ENCODE data around the gene THPO. TPM values are rescaled to one million over a fixed set of nuclear protein-coding genes. Genes with fewer than 3 reads are reported as not detected.

Gene THPO
- total and polyA plus RNA-seq, 2 experiments from 2014 or later: 0.14 to 1.9 TPM

DNA sequence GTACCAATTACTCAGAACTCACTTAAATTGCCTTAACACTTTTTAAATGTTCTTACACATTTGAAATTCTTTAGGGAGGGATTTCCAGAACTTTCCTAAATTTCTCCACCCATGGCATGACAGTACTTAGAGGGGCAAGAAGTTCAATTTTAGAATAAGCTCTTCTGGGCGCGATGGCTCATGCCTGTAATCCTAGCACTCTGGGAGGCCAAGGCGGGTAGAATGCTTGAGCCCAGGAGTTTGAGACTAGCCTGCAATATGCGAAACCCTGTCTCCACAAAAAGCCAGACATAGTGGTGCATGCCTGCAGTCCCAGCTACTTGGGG lies 30.0 kb downstream of the THPO start:
- Histone ChIP-seq H3K4me1 (ENCODE audit: insufficient read depth) (peaks cover 10% of the 10 kb centered on the region; the same call in 1 of the 2 replicates), H3K4me2 (no peak overlapping the region), H3K27ac (ENCODE audit: low read depth) (peak overlapping the region; percentile 59; the same call in 1 of the 2 replicates), H3K9me2 (ENCODE audit: insufficient read depth) (no peaks in the 10 kb centered on the region), H3K79me2 (replicated peaks; ENCODE audit: insufficient read depth) (no peaks in the 10 kb centered on the region), H3K27me3 (ENCODE audit: insufficient read depth) (no peaks in the 10 kb centered on the region), H3K36me3 (ENCODE audit: insufficient read depth) (no peaks in the 10 kb centered on the region), H3F3A (replicated peaks; ENCODE audit: low read depth) (no peaks in the 10 kb centered on the region), H3K4me3 (no peak overlapping the region), H2AFZ (no peak overlapping the region), H4K20me1 (replicated peaks; ENCODE audit: insufficient read depth) (peaks cover 7% of the 10 kb centered on the region; the same call in 1 of the 2 replicates)
- H3K9me3 Mint-ChIP-seq: no peaks in the 10 kb centered on the region
- ATAC-seq (no peak), DNase-seq (ENCODE audit: low spot score) (no peak)
- H3K27me3 Mint-ChIP-seq (ENCODE audit: insufficient read depth, low read depth, poor library complexity): peaks cover 8% of the 10 kb centered on the region
- H3K36me3 Mint-ChIP-seq (ENCODE audit: low read depth): peaks cover 25% of the 10 kb centered on the region
- peaks cover 22% of the 10 kb centered on the region for H3K4me1 Mint-ChIP-seq
- H3K27ac Mint-ChIP-seq: no peak overlapping the region
- no peak overlapping the region for H3K4me3 Mint-ChIP-seq
- TF ChIP-seq CREB1 (CRISPR knock-in tag; IDR thresholded peaks at IDR 0.05; ENCODE audit: low read depth) (no peak), STAT1 (IDR thresholded peaks at IDR 0.05; ENCODE audit: unreplicated experiment) (no peak), EZH2 (IDR thresholded peaks at IDR 0.05; ENCODE audit: low read depth, unreplicated experiment) (no peak), POLR2AphosphoS5 (IDR thresholded peaks at IDR 0.05; ENCODE audit: low read depth) (no peak), ZNF331 (CRISPR knock-in tag; IDR thresholded peaks at IDR 0.05; ENCODE audit: low read depth) (no peak), JUNB (IDR thresholded peaks at IDR 0.05; ENCODE audit: unreplicated experiment) (no peak), NANOG (IDR thresholded peaks at IDR 0.05; ENCODE audit: borderline replicate concordance) (no peak), EZH2phosphoT487 (IDR thresholded peaks at IDR 0.05; ENCODE audit: unreplicated experiment) (no peak), ZNF114 (CRISPR knock-in tag; IDR thresholded peaks at IDR 0.05) (no peak)
- TF ChIP-seq, protein P1, sequence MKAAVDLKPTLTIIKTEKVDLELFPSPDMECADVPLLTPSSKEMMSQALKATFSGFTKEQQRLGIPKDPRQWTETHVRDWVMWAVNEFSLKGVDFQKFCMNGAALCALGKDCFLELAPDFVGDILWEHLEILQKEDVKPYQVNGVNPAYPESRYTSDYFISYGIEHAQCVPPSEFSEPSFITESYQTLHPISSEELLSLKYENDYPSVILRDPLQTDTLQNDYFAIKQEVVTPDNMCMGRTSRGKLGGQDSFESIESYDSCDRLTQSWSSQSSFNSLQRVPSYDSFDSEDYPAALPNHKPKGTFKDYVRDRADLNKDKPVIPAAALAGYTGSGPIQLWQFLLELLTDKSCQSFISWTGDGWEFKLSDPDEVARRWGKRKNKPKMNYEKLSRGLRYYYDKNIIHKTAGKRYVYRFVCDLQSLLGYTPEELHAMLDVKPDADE (IDR thresholded peaks at IDR 0.05): no peak
- TF ChIP-seq, protein P2, sequence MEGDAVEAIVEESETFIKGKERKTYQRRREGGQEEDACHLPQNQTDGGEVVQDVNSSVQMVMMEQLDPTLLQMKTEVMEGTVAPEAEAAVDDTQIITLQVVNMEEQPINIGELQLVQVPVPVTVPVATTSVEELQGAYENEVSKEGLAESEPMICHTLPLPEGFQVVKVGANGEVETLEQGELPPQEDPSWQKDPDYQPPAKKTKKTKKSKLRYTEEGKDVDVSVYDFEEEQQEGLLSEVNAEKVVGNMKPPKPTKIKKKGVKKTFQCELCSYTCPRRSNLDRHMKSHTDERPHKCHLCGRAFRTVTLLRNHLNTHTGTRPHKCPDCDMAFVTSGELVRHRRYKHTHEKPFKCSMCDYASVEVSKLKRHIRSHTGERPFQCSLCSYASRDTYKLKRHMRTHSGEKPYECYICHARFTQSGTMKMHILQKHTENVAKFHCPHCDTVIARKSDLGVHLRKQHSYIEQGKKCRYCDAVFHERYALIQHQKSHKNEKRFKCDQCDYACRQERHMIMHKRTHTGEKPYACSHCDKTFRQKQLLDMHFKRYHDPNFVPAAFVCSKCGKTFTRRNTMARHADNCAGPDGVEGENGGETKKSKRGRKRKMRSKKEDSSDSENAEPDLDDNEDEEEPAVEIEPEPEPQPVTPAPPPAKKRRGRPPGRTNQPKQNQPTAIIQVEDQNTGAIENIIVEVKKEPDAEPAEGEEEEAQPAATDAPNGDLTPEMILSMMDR (conservative IDR thresholded peaks at IDR 0.05; ENCODE audit: low read depth in 2 of 2): no peak
- TF ChIP-seq, protein P3, sequence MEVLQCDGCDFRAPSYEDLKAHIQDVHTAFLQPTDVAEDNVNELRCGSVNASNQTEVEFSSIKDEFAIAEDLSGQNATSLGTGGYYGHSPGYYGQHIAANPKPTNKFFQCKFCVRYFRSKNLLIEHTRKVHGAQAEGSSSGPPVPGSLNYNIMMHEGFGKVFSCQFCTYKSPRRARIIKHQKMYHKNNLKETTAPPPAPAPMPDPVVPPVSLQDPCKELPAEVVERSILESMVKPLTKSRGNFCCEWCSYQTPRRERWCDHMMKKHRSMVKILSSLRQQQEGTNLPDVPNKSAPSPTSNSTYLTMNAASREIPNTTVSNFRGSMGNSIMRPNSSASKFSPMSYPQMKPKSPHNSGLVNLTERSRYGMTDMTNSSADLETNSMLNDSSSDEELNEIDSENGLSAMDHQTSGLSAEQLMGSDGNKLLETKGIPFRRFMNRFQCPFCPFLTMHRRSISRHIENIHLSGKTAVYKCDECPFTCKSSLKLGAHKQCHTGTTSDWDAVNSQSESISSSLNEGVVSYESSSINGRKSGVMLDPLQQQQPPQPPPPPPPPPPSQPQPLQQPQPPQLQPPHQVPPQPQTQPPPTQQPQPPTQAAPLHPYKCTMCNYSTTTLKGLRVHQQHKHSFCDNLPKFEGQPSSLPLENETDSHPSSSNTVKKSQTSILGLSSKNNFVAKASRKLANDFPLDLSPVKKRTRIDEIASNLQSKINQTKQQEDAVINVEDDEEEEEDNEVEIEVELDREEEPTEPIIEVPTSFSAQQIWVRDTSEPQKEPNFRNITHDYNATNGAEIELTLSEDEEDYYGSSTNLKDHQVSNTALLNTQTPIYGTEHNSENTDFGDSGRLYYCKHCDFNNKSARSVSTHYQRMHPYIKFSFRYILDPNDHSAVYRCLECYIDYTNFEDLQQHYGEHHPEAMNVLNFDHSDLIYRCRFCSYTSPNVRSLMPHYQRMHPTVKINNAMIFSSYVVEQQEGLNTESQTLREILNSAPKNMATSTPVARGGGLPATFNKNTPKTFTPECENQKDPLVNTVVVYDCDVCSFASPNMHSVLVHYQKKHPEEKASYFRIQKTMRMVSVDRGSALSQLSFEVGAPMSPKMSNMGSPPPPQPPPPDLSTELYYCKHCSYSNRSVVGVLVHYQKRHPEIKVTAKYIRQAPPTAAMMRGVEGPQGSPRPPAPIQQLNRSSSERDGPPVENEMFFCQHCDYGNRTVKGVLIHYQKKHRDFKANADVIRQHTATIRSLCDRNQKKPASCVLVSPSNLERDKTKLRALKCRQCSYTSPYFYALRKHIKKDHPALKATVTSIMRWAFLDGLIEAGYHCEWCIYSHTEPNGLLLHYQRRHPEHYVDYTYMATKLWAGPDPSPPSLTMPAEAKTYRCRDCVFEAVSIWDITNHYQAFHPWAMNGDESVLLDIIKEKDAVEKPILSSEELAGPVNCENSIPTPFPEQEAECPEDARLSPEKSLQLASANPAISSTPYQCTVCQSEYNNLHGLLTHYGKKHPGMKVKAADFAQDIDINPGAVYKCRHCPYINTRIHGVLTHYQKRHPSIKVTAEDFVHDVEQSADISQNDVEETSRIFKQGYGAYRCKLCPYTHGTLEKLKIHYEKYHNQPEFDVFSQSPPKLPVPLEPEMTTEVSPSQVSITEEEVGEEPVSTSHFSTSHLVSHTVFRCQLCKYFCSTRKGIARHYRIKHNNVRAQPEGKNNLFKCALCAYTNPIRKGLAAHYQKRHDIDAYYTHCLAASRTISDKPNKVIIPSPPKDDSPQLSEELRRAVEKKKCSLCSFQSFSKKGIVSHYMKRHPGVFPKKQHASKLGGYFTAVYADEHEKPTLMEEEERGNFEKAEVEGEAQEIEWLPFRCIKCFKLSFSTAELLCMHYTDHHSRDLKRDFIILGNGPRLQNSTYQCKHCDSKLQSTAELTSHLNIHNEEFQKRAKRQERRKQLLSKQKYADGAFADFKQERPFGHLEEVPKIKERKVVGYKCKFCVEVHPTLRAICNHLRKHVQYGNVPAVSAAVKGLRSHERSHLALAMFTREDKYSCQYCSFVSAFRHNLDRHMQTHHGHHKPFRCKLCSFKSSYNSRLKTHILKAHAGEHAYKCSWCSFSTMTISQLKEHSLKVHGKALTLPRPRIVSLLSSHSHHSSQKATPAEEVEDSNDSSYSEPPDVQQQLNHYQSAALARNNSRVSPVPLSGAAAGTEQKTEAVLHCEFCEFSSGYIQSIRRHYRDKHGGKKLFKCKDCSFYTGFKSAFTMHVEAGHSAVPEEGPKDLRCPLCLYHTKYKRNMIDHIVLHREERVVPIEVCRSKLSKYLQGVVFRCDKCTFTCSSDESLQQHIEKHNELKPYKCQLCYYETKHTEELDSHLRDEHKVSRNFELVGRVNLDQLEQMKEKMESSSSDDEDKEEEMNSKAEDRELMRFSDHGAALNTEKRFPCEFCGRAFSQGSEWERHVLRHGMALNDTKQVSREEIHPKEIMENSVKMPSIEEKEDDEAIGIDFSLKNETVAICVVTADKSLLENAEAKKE (CRISPR knock-in tag; IDR thresholded peaks at IDR 0.05): no peak
- TF ChIP-seq, protein P4, sequence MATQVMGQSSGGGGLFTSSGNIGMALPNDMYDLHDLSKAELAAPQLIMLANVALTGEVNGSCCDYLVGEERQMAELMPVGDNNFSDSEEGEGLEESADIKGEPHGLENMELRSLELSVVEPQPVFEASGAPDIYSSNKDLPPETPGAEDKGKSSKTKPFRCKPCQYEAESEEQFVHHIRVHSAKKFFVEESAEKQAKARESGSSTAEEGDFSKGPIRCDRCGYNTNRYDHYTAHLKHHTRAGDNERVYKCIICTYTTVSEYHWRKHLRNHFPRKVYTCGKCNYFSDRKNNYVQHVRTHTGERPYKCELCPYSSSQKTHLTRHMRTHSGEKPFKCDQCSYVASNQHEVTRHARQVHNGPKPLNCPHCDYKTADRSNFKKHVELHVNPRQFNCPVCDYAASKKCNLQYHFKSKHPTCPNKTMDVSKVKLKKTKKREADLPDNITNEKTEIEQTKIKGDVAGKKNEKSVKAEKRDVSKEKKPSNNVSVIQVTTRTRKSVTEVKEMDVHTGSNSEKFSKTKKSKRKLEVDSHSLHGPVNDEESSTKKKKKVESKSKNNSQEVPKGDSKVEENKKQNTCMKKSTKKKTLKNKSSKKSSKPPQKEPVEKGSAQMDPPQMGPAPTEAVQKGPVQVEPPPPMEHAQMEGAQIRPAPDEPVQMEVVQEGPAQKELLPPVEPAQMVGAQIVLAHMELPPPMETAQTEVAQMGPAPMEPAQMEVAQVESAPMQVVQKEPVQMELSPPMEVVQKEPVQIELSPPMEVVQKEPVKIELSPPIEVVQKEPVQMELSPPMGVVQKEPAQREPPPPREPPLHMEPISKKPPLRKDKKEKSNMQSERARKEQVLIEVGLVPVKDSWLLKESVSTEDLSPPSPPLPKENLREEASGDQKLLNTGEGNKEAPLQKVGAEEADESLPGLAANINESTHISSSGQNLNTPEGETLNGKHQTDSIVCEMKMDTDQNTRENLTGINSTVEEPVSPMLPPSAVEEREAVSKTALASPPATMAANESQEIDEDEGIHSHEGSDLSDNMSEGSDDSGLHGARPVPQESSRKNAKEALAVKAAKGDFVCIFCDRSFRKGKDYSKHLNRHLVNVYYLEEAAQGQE (IDR thresholded peaks at IDR 0.05; ENCODE audit: unreplicated experiment): no peak
